HG03521 (cell line): Measurements from ENCODE around the gene WEE1.
"Not testable (repeated sequence)": the region's sequence is repeated elsewhere in the genome, so short reads cannot be mapped to it uniquely, and the experiment has no call there.

Experiments
- ATAC-seq: cut with Tn5 transposase; IDR thresholded peaks from one replicate; pipeline ENCODE4 v1.9.1; 2021; ENCODE audit warnings: mild to moderate bottlenecking, moderate library complexity; ENCODE audit not compliant: unreplicated experiment

WEE1 gene

GRCh38 chr11:9594267-9595046 is 21.0 kb downstream of the WEE1 start:
- ATAC-seq = no peak

- no peak for ATAC-seq
Observed at GRCh38 chr11:9596926-9597464, 23.5 kb downstream of the WEE1 start.

- no peak for ATAC-seq
Observed at GRCh38 chr11:9600166-9600565, 26.7 kb downstream of the WEE1 start.

- ATAC-seq = peak; percentile 35
Observed at GRCh38 chr11:9600644-9601036, 27.2 kb downstream of the WEE1 start.

- peak; percentile 55 for ATAC-seq
Observed at GRCh38 chr11:9601037-9601875, 27.8 kb downstream of the WEE1 start.

- ATAC-seq = no peak
Observed at GRCh38 chr11:9601876-9602199, 28.4 kb downstream of the WEE1 start.

- not testable (repeated sequence) for ATAC-seq
Observed at GRCh38 chr11:9603214-9603613, 29.7 kb downstream of the WEE1 start.

GRCh38 chr11:9604134-9604533 is 30.7 kb downstream of the WEE1 start:
- no peak for ATAC-seq

GRCh38 chr11:9605742-9606141 is 32.3 kb downstream of the WEE1 start:
- no peak for ATAC-seq

- ATAC-seq = no peak
Observed at GRCh38 chr11:9606809-9607510, 33.5 kb downstream of the WEE1 start.

GRCh38 chr11:9607511-9607899 is 34.0 kb downstream of the WEE1 start:
- ATAC-seq = no peak

GRCh38 chr11:9609002-9609759 is 35.7 kb downstream of the WEE1 start:
- ATAC-seq = no peak

- no peak for ATAC-seq
Observed at GRCh38 chr11:9609841-9610240, 36.4 kb downstream of the WEE1 start.

- peak; percentile 30 for ATAC-seq
Observed at GRCh38 chr11:9613118-9613829, 39.8 kb downstream of the WEE1 start.

- ATAC-seq = peak; percentile 74
Observed at GRCh38 chr11:9613830-9614762, 40.6 kb downstream of the WEE1 start.

GRCh38 chr11:9615031-9615451 is 41.6 kb downstream of the WEE1 start:
- ATAC-seq = peak; percentile 45

GRCh38 chr11:9616042-9616675 is 42.7 kb downstream of the WEE1 start:
- no peak for ATAC-seq

- no peak for ATAC-seq
Observed at GRCh38 chr11:9616858-9617257, 43.4 kb downstream of the WEE1 start.
